Liver (tissue), 9 donors: ENCODE data around the gene PITPNM3. TPM values are rescaled to one million over a fixed set of nuclear protein-coding genes. Genes with fewer than 3 reads are reported as not detected.

Experiments used
- DNase-seq: peaks from one replicate; pipeline ENCODE4 v3.0.0-alpha.2; 2017; ENCODE audit warnings: low spot score
- H3K27ac ChIP-seq, 2 donors: one replicate each; pipeline ENCODE4 v1.7.0; 2013; ENCODE audit warnings: inconsistent platforms in 2 of 2, low read length in 2 of 2, control low read depth in 1 of 2, low read depth in 1 of 2, mild to moderate bottlenecking in 1 of 2
- H3K27me3 ChIP-seq, 4 donors: one replicate each; pipeline versions ENCODE4 v1.6.1 to v1.7.0; 2013; ENCODE audit warnings: low read length in 3 of 4, inconsistent platforms in 1 of 4, mild to moderate bottlenecking in 1 of 4, moderate library complexity in 1 of 4; ENCODE audit not compliant: control insufficient read depth in 4 of 4, insufficient read depth in 4 of 4
- H3K36me3 ChIP-seq, 4 donors: one replicate each; pipeline versions ENCODE4 v1.6.1 to v1.7.0; 2013; ENCODE audit warnings: low read length in 3 of 4, mild to moderate bottlenecking in 3 of 4, low read depth in 1 of 4, moderate library complexity in 1 of 4; ENCODE audit not compliant: control insufficient read depth in 4 of 4, insufficient read depth in 3 of 4
- H3K4me1 ChIP-seq, 4 donors: one replicate each; pipeline versions ENCODE4 v1.6.1 to v1.7.0; 2013; ENCODE audit warnings: low read length in 3 of 4, mild to moderate bottlenecking in 3 of 4, moderate library complexity in 1 of 4; ENCODE audit not compliant: control insufficient read depth in 4 of 4, insufficient read depth in 4 of 4
- H3K4me3 ChIP-seq, 3 donors: one replicate each; pipeline versions ENCODE4 v1.6.1 to v1.7.0; 2013; ENCODE audit warnings: low read length in 3 of 3, control low read depth in 1 of 3, low read depth in 1 of 3, mild to moderate bottlenecking in 1 of 3
- H3K9ac ChIP-seq, 2 donors: one replicate each; pipeline ENCODE4 v1.7.0; 2013; ENCODE audit warnings: low read length in 2 of 2, mild to moderate bottlenecking in 2 of 2, moderate library complexity in 2 of 2, control low read depth in 1 of 2, low read depth in 1 of 2
- H3K9me3 ChIP-seq, 4 donors: one replicate each; pipeline versions ENCODE4 v1.6.1 to v1.7.0; 2013; ENCODE audit warnings: low read length in 3 of 4; ENCODE audit not compliant: control insufficient read depth in 4 of 4
- EGR1 ChIP-seq, 2 donors: IDR thresholded peaks; 2 replicates each; pipeline ENCODE4 v1.6.1; 2016 to 2018; ENCODE audit warnings: antibody characterized with exemption in 2 of 2, low read depth in 2 of 2
- FOXA1 ChIP-seq: IDR thresholded peaks from 2 replicates; pipeline ENCODE4 v1.6.1; 2016; ENCODE audit warnings: antibody characterized with exemption
- FOXA2 ChIP-seq: IDR thresholded peaks from 2 replicates; pipeline ENCODE4 v1.6.1; 2016; ENCODE audit warnings: antibody characterized with exemption
- GABPA ChIP-seq, 2 donors: IDR thresholded peaks in 1 of 2; conservative IDR thresholded peaks in 1 of 2; 2 replicates each; pipeline ENCODE4 v1.6.1; 2016; ENCODE audit warnings: antibody characterized with exemption in 2 of 2, mild to moderate bottlenecking in 1 of 2, moderate library complexity in 1 of 2
- HNF4G ChIP-seq: IDR thresholded peaks from 2 replicates; pipeline ENCODE4 v1.6.1; 2016; ENCODE audit warnings: antibody characterized with exemption
- JUND ChIP-seq, 2 donors: IDR thresholded peaks; 2 replicates each; pipeline ENCODE4 v1.6.1; 2016; ENCODE audit warnings: antibody characterized with exemption in 2 of 2
- NR2F2 ChIP-seq: IDR thresholded peaks from 2 replicates; pipeline ENCODE4 v1.6.1; 2016; ENCODE audit warnings: antibody characterized with exemption
- RAD21 ChIP-seq, 2 donors: IDR thresholded peaks; 2 replicates each; pipeline ENCODE4 v1.6.1; 2016; ENCODE audit warnings: antibody characterized with exemption in 2 of 2, mild to moderate bottlenecking in 2 of 2
- RXRA ChIP-seq, 2 donors: IDR thresholded peaks; 2 replicates each; pipeline ENCODE4 v1.6.1; 2017 to 2018; ENCODE audit warnings: antibody characterized with exemption in 2 of 2, mild to moderate bottlenecking in 1 of 2
- SP1 ChIP-seq: IDR thresholded peaks from 2 replicates; pipeline ENCODE4 v1.6.1; 2018; ENCODE audit warnings: antibody characterized with exemption, mild to moderate bottlenecking
- TAF1 ChIP-seq: conservative IDR thresholded peaks from 2 replicates; pipeline ENCODE4 v1.6.1; 2016; ENCODE audit warnings: antibody characterized with exemption, mild to moderate bottlenecking
- YY1 ChIP-seq: IDR thresholded peaks from 2 replicates; pipeline ENCODE4 v1.6.1; 2016; ENCODE audit warnings: antibody characterized with exemption, mild to moderate bottlenecking
- WGBS: extraction: QIAGEN DNeasy Blood & Tissue Kit; methylation state at CpG from one replicate; pipeline ENCODE4 v1.1.7; 2013; 5-methylcytosine and 5-hydroxymethylcytosine counted together
- polyA plus RNA-seq, 2 donors: library from polyadenylated mRNA; stranded (reverse) in 1 of 2; unstranded in 1 of 2; fragments of 200-250 nt in 1 of 2; fragments of >200 nt in 1 of 2; fragmentation: Nextera tagmentation in 1 of 2; extraction: Ambion mirVana in 1 of 2; gene quantifications; one replicate each; pipeline versions ENCODE4 v1.2.1 to v1.2.3, GENCODE V29; 2013 to 2015
- total RNA-seq, 2 donors: library from RNA; depleted of rRNA; stranded (reverse); fragments of >200 nt; gene quantifications; one replicate each; pipeline ENCODE4 v1.2.3, GENCODE V29; 2014
- TF ChIP-seq, protein P1 (sequence below): IDR thresholded peaks from 2 replicates; pipeline ENCODE4 v1.6.1; 2016; ENCODE audit warnings: antibody characterized with exemption
- TF ChIP-seq, protein P2 (sequence below): IDR thresholded peaks from 2 replicates; pipeline ENCODE4 v1.6.1; 2016; ENCODE audit warnings: antibody characterized with exemption
- TF ChIP-seq, protein P3 (sequence below): fragments of 150-350 bp; IDR thresholded peaks from 2 replicates; pipeline ENCODE4 v1.5.1; 2017; ENCODE audit warnings: improper control_type of control experiment, low read depth, low read length; ENCODE audit not compliant: missing input control
- TF ChIP-seq, protein P4 (sequence below): IDR thresholded peaks from 2 replicates; pipeline ENCODE4 v1.6.1; 2016; ENCODE audit warnings: antibody characterized with exemption
- TF ChIP-seq, protein P5 (sequence below): IDR thresholded peaks from 2 replicates; pipeline ENCODE4 v1.6.1; 2016; ENCODE audit warnings: antibody characterized with exemption, mild to moderate bottlenecking
- donor health status: healthy.
- donor health status: healthy.
- donor health status: healthy.
- donor health status: healthy.
- donor health status: healthy.

PITPNM3 gene
- total and polyA plus RNA-seq, 4 donors, result 1.5 to 5.0 (median 1.8) TPM

DNA sequence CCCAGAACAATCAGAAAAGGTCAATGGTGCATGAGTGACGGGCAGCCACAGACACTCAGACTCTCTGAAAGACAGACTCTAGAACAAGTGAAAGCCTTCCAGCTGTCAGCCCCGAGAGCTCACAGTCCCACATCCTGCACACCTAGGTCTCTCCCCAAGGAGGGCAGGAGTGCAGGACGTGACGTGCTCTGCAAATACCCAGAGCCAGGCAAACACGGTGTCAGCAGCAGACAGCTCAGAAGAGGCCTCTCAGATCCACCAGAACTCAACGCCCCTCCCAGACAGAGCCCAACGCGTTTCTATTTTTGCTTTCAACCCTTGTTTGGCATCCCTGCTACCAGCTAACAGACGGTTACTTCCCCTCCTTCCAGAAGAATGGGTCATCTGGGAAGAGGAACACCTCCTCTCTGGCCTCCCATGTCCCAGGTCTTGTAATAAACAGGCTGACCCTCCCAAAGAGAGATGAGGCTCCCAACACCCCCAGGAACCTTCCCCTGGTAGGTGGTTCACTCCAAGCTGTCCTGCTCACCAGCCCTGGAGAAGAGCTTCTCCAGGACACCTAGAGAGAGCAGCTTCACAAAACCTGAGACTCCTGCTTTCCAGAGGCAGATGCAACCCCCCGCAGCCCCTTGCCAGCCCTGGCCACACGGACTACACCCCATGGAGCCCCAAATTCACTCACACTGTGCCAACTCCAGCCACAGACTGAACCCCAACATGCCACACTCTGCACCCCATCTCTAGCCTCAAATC, 7.6 kb downstream of the PITPNM3 start:
- no peaks in the 10 kb centered on the region for H3K9me3 ChIP-seq
- no peaks in the 10 kb centered on the region for H3K4me1 ChIP-seq
- no peaks in the 10 kb centered on the region for H3K36me3 ChIP-seq
- WGBS, result 56% methylated on average over 11 of the region's 11 CpGs
- no peak overlapping the region for H3K4me3 ChIP-seq
- DNase-seq, result no peak
- H3K9ac ChIP-seq, result no peak overlapping the region
- H3K27ac ChIP-seq, result no peak overlapping the region
- no peaks in the 10 kb centered on the region for H3K27me3 ChIP-seq
- TF ChIP-seq FOXA1 (no peak), SP1 (no peak), TAF1 (no peak), YY1 (no peak), EGR1 (IDR thresholded peaks at IDR 0.05; ENCODE audit: low read depth in 2 of 2) (no peak)

DNA sequence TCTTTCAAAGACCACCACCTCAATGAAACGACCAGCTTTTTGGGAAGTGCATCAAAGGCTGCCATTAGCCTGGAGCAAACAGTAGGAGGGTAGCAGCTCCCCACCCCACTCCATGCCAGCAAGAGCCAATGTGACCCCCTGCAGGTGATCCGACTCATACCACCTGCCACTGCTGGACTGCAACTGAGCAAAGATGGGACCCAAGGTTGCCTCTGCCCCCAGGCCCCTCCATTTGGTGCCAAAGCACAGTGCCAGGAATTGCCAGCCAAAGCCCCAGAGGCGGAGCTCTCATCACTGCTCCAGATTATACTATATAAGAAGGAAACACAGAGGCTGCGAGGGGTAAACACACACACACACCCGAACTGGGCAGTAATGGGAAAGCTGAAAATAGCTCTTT, 8.3 kb downstream of the PITPNM3 start:
- no peak for TF ChIP-seq FOXA1
- no peak for TF ChIP-seq RAD21 (IDR thresholded peaks at IDR 0.05)
- TF ChIP-seq SP1, result no peak
- no peak for TF ChIP-seq NR2F2
- TF ChIP-seq, protein P1, sequence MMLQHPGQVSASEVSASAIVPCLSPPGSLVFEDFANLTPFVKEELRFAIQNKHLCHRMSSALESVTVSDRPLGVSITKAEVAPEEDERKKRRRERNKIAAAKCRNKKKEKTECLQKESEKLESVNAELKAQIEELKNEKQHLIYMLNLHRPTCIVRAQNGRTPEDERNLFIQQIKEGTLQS, result no peak
- TF ChIP-seq, protein P2, sequence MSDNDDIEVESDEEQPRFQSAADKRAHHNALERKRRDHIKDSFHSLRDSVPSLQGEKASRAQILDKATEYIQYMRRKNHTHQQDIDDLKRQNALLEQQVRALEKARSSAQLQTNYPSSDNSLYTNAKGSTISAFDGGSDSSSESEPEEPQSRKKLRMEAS, result no peak
- TF ChIP-seq EGR1 (IDR thresholded peaks at IDR 0.05; ENCODE audit: low read depth in 2 of 2), result no peak
- no peak for TF ChIP-seq TAF1
- TF ChIP-seq FOXA2, result no peak
- no peak for TF ChIP-seq JUND (IDR thresholded peaks at IDR 0.05)
- TF ChIP-seq GABPA (IDR thresholded peaks at IDR 0.05 in 1 of 2, conservative IDR thresholded peaks at IDR 0.05 in 1 of 2), result no peak
- TF ChIP-seq, protein P3, sequence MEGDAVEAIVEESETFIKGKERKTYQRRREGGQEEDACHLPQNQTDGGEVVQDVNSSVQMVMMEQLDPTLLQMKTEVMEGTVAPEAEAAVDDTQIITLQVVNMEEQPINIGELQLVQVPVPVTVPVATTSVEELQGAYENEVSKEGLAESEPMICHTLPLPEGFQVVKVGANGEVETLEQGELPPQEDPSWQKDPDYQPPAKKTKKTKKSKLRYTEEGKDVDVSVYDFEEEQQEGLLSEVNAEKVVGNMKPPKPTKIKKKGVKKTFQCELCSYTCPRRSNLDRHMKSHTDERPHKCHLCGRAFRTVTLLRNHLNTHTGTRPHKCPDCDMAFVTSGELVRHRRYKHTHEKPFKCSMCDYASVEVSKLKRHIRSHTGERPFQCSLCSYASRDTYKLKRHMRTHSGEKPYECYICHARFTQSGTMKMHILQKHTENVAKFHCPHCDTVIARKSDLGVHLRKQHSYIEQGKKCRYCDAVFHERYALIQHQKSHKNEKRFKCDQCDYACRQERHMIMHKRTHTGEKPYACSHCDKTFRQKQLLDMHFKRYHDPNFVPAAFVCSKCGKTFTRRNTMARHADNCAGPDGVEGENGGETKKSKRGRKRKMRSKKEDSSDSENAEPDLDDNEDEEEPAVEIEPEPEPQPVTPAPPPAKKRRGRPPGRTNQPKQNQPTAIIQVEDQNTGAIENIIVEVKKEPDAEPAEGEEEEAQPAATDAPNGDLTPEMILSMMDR, result no peak
- Histone ChIP-seq H3K27ac (no peak overlapping the region), H3K4me3 (no peak overlapping the region), H3K9ac (no peak overlapping the region), H3K36me3 (no peaks in the 10 kb centered on the region), H3K4me1 (no peaks in the 10 kb centered on the region), H3K9me3 (no peaks in the 10 kb centered on the region), H3K27me3 (no peaks in the 10 kb centered on the region)
- 70% methylated on average over 5 of the region's 5 CpGs for WGBS
- no peak for DNase-seq

DNA sequence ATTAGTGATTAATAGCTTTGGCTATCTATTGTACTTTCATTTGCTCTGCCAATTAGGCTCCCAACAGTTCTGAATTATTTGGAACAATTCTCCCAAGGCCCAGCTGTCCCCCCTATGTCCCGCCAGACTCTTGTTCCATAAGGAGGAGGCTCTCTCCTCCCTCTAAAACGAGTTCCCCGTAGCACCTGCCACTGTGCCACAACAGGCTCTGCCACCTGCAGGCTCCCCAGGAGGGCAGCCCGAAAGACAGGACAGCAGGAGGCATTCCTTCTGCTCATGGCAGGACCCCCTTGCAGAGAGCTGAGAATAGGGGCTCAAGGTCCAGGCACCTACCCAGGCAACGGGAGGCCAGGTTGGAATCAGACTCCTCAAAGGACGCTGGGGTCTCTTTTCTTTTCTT, 9.0 kb downstream of the PITPNM3 start:
- Histone ChIP-seq H3K36me3 (no peaks in the 10 kb centered on the region), H3K4me1 (no peaks in the 10 kb centered on the region), H3K27me3 (no peaks in the 10 kb centered on the region), H3K9ac (no peak overlapping the region), H3K27ac (no peak overlapping the region), H3K9me3 (no peaks in the 10 kb centered on the region), H3K4me3 (no peak overlapping the region)
- 91% methylated on average over 6 of the region's 6 CpGs for WGBS
- DNase-seq, result no peak
- no peak for TF ChIP-seq HNF4G
- TF ChIP-seq GABPA (IDR thresholded peaks at IDR 0.05 in 1 of 2, conservative IDR thresholded peaks at IDR 0.05 in 1 of 2), result no peak
- no peak for TF ChIP-seq FOXA1
- TF ChIP-seq YY1, result no peak
- TF ChIP-seq TAF1, result no peak
- TF ChIP-seq, protein P4, sequence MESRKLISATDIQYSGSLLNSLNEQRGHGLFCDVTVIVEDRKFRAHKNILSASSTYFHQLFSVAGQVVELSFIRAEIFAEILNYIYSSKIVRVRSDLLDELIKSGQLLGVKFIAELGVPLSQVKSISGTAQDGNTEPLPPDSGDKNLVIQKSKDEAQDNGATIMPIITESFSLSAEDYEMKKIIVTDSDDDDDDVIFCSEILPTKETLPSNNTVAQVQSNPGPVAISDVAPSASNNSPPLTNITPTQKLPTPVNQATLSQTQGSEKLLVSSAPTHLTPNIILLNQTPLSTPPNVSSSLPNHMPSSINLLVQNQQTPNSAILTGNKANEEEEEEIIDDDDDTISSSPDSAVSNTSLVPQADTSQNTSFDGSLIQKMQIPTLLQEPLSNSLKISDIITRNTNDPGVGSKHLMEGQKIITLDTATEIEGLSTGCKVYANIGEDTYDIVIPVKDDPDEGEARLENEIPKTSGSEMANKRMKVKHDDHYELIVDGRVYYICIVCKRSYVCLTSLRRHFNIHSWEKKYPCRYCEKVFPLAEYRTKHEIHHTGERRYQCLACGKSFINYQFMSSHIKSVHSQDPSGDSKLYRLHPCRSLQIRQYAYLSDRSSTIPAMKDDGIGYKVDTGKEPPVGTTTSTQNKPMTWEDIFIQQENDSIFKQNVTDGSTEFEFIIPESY, result no peak
- TF ChIP-seq, protein P5, sequence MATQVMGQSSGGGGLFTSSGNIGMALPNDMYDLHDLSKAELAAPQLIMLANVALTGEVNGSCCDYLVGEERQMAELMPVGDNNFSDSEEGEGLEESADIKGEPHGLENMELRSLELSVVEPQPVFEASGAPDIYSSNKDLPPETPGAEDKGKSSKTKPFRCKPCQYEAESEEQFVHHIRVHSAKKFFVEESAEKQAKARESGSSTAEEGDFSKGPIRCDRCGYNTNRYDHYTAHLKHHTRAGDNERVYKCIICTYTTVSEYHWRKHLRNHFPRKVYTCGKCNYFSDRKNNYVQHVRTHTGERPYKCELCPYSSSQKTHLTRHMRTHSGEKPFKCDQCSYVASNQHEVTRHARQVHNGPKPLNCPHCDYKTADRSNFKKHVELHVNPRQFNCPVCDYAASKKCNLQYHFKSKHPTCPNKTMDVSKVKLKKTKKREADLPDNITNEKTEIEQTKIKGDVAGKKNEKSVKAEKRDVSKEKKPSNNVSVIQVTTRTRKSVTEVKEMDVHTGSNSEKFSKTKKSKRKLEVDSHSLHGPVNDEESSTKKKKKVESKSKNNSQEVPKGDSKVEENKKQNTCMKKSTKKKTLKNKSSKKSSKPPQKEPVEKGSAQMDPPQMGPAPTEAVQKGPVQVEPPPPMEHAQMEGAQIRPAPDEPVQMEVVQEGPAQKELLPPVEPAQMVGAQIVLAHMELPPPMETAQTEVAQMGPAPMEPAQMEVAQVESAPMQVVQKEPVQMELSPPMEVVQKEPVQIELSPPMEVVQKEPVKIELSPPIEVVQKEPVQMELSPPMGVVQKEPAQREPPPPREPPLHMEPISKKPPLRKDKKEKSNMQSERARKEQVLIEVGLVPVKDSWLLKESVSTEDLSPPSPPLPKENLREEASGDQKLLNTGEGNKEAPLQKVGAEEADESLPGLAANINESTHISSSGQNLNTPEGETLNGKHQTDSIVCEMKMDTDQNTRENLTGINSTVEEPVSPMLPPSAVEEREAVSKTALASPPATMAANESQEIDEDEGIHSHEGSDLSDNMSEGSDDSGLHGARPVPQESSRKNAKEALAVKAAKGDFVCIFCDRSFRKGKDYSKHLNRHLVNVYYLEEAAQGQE, result no peak
- TF ChIP-seq RAD21 (IDR thresholded peaks at IDR 0.05), result no peak
- TF ChIP-seq, protein P1, result no peak
- TF ChIP-seq, protein P2, result no peak
- no peak for TF ChIP-seq RXRA (IDR thresholded peaks at IDR 0.05)
- TF ChIP-seq NR2F2, result no peak
- TF ChIP-seq SP1, result no peak
